Measurements from ENCODE around the gene SH3BGRL2.

DNA sequence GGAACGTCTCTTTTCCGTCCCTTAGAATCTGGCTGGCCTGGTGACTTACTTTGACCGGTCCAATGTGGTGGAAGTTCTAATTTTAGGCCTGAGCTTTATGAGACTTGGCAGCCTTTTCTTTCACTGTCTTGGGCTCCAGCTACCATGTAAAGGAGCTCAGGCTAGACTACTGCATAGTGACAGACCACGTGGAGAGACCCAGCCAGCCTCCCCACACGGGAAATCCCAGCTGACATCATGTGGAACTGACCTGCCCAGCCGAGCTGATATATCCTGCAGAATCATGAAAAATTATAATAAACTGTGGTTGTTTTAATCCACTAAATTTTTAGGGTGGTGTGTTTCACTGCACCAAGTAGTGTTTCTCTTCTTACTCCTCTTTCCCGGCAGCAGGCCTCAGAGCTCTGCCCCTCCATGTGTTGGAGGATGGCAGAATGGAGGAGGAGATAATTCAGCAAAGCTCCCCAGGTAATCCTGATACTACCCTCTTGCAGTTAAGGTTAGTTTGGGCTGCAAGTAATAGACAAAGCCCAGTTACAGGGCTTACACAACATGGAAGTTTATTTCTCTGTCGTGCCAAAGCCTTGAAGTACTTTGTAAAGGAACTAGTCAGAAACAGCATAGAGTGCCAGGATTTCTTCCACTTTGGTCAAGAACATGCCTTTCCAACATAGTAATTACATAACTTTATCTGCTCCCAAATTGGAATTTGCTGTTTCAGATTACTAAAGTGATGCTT lies 87.5 kb downstream of the SH3BGRL2 start:
- TF ChIP-seq BRCA1 (IDR thresholded peaks at IDR 0.05; ENCODE audit: low read depth, low read length): no peak
- TF ChIP-seq POU5F1 (IDR thresholded peaks at IDR 0.05; ENCODE audit: low read depth, low read length): no peak
- no peak for TF ChIP-seq SIN3A (conservative IDR thresholded peaks at IDR 0.05 in 1 of 2, IDR thresholded peaks at IDR 0.05 in 1 of 2; ENCODE audit: low read depth in 1 of 2, low read length in 2 of 2)
- TF ChIP-seq, protein P1, sequence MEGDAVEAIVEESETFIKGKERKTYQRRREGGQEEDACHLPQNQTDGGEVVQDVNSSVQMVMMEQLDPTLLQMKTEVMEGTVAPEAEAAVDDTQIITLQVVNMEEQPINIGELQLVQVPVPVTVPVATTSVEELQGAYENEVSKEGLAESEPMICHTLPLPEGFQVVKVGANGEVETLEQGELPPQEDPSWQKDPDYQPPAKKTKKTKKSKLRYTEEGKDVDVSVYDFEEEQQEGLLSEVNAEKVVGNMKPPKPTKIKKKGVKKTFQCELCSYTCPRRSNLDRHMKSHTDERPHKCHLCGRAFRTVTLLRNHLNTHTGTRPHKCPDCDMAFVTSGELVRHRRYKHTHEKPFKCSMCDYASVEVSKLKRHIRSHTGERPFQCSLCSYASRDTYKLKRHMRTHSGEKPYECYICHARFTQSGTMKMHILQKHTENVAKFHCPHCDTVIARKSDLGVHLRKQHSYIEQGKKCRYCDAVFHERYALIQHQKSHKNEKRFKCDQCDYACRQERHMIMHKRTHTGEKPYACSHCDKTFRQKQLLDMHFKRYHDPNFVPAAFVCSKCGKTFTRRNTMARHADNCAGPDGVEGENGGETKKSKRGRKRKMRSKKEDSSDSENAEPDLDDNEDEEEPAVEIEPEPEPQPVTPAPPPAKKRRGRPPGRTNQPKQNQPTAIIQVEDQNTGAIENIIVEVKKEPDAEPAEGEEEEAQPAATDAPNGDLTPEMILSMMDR (IDR thresholded peaks at IDR 0.05; ENCODE audit: control extremely low read depth in 1 of 3, insufficient read depth in 1 of 3, low read depth in 1 of 3, low read length in 3 of 3): no peak
- TF ChIP-seq EZH2 (IDR thresholded peaks at IDR 0.05; ENCODE audit: low read depth, low read length, severe bottlenecking): no peak
- TF ChIP-seq POLR2A (IDR thresholded peaks at IDR 0.05; ENCODE audit: control extremely low read depth in 1 of 2, low read depth in 2 of 2, low read length in 2 of 2): no peak
- no peak for TF ChIP-seq JUND (IDR thresholded peaks at IDR 0.05; ENCODE audit: low read length)
- no peak for TF ChIP-seq SP4 (IDR thresholded peaks at IDR 0.05; ENCODE audit: low read length)

All from H1 (cell line).